PC-3 (cell line): ENCODE measurements around the gene RARA.

Experiments
- CTCF ChIP-seq: fragments of 300-600 bp; sonication (generic); conservative IDR thresholded peaks from 2 replicates; pipeline ENCODE4 v1.5.1; 2017; ENCODE audit warnings: antibody characterized with exemption, low read depth, mild to moderate bottlenecking, low read length
- EZH2 ChIP-seq: fragments of 300-600 bp; sonication (generic); IDR thresholded peaks from one replicate; pipeline ENCODE4 v1.6.1; 2017; ENCODE audit warnings: antibody characterized with exemption, mild to moderate bottlenecking, low read length; ENCODE audit not compliant: unreplicated experiment
- EZH2phosphoT487 ChIP-seq: fragments of 300-600 bp; sonication (generic); IDR thresholded peaks from 2 replicates; pipeline ENCODE4 v1.6.1; 2018; ENCODE audit warnings: mild to moderate bottlenecking, antibody characterized with exemption, low read length, borderline replicate concordance

- TF ChIP-seq CTCF (no peak), EZH2 (no peak), EZH2phosphoT487 (no peak)
These were observed 22.0 kb downstream of the RARA start for GRCh38 chr17:40330850-40331470.
